Prostate gland (tissue), 2 donors: Measurements from ENCODE around the gene SNRNP48.

ENCODE experiments used
- POLR2A ChIP-seq: fragments of 450-650 bp; IDR thresholded peaks from one replicate; pipeline ENCODE4 v1.6.1; 2016; ENCODE audit warnings: antibody characterized with exemption, mild to moderate bottlenecking
- TF ChIP-seq, protein P1 (sequence below), 4 experiments: fragments of 200-600 bp in 2 of 4; fragments of 450-650 bp in 2 of 4; sonication (generic) in 2 of 4; IDR thresholded peaks; 1 replicate in 3 of 4; 2 replicates in 1 of 4; pipeline ENCODE4 v1.5.1; 2016 to 2019; ENCODE audit warnings: antibody characterized with exemption in 4 of 4, mild to moderate bottlenecking in 2 of 4, moderate library complexity in 2 of 4

DNA sequence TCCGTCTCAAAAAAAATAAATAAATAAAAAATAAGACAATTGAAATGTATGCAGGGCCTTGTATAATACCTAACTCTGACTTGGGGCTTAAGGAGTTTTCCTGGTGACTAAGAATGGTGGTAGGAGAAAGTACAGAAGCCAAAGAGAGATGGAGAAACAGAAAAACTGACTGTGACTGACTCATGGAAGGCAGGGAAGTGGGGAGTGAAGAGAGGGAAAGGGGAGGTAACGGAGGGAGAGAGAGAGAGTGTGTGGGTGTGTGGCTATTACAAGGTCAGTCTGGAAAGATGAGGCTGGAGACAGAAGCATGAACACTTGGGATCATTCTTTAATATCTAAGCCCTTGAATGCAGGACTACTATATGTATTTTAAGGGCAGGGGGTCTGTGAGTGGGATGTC lies 38.5 kb downstream of the SNRNP48 start:
- TF ChIP-seq, protein P1, sequence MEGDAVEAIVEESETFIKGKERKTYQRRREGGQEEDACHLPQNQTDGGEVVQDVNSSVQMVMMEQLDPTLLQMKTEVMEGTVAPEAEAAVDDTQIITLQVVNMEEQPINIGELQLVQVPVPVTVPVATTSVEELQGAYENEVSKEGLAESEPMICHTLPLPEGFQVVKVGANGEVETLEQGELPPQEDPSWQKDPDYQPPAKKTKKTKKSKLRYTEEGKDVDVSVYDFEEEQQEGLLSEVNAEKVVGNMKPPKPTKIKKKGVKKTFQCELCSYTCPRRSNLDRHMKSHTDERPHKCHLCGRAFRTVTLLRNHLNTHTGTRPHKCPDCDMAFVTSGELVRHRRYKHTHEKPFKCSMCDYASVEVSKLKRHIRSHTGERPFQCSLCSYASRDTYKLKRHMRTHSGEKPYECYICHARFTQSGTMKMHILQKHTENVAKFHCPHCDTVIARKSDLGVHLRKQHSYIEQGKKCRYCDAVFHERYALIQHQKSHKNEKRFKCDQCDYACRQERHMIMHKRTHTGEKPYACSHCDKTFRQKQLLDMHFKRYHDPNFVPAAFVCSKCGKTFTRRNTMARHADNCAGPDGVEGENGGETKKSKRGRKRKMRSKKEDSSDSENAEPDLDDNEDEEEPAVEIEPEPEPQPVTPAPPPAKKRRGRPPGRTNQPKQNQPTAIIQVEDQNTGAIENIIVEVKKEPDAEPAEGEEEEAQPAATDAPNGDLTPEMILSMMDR (IDR thresholded peaks at IDR 0.05), result no peak
- no peak for TF ChIP-seq POLR2A
